WTC11 (cell line): Measurements from ENCODE around the gene MGAT4D. TPM values are rescaled to one million over a fixed set of nuclear protein-coding genes. Genes with fewer than 3 reads are reported as not detected.
A peak's percentile ranks its signal among the peaks of the same experiment; 100 is the strongest.
"Not testable (repeated sequence)": the region's sequence is repeated elsewhere in the genome, so short reads cannot be mapped to it uniquely, and the experiment has no call there.

Experiments used
- ATAC-seq: fragments of 200-7000 bp; cut with Tn5 transposase; 2 replicates; pipeline ENCODE4 v1.10.0; 2021; ENCODE audit warnings: mild to moderate bottlenecking, moderate library complexity
- CTCF ChIA-PET: fragments of 300-600 bp; sonication (Branson Sonifier 250); formaldehyde crosslinking; loops from one replicate; lab custom pipeline; 2021; ENCODE audit warnings: antibody characterized with exemption; lab: Charles Lee
- POLR2A ChIA-PET: fragments of 350-600 bp; sonication (Branson Sonifier 250); formaldehyde crosslinking; loops from one replicate; lab custom pipeline; 2021; ENCODE audit warnings: antibody characterized with exemption; lab: Charles Lee
- DNase-seq: peaks from one replicate; pipeline ENCODE4 v3.0.0; 2021; ENCODE audit warnings: low spot score
- H3K27ac Mint-ChIP-seq: 2 replicates; pipeline ENCODE4 v1.8.0; 2021; ENCODE audit warnings: mixed read lengths
- H3K27me3 Mint-ChIP-seq: 2 replicates; pipeline ENCODE4 v1.8.0; 2021; ENCODE audit warnings: low read depth, mild to moderate bottlenecking, moderate library complexity, mixed read lengths
- H3K36me3 Mint-ChIP-seq: 2 replicates; pipeline ENCODE4 v1.8.0; 2021; ENCODE audit warnings: mixed read lengths
- H3K4me1 Mint-ChIP-seq: 2 replicates; pipeline ENCODE4 v1.8.0; 2022; ENCODE audit warnings: mixed read lengths
- H3K4me3 Mint-ChIP-seq: 2 replicates; pipeline ENCODE4 v1.8.0; 2021; ENCODE audit warnings: mild to moderate bottlenecking, moderate library complexity, mixed read lengths
- H3K9me3 Mint-ChIP-seq: 2 replicates; pipeline ENCODE4 v1.8.0; 2021; ENCODE audit warnings: mixed read lengths
- ATF1 ChIP-seq: sonication (generic); formaldehyde crosslinking; IDR thresholded peaks from 2 replicates; pipeline ENCODE4 v1.8.1; 2023; ENCODE audit warnings: mild to moderate bottlenecking, moderate library complexity, missing genetic modification reagents
- ATF2 ChIP-seq: sonication (generic); formaldehyde crosslinking; IDR thresholded peaks from 2 replicates; pipeline ENCODE4 v1.8.1; 2022; ENCODE audit warnings: low read depth, missing genetic modification reagents, borderline replicate concordance
- CBFB ChIP-seq: sonication (generic); formaldehyde crosslinking; IDR thresholded peaks from 2 replicates; pipeline ENCODE4 v1.8.1; 2022; ENCODE audit warnings: mild to moderate bottlenecking, low read depth, missing genetic modification reagents
- CREM ChIP-seq: sonication (generic); formaldehyde crosslinking; IDR thresholded peaks from 2 replicates; pipeline ENCODE4 v1.8.1; 2022; ENCODE audit warnings: mild to moderate bottlenecking, missing genetic modification reagents, moderate library complexity
- FOXK1 ChIP-seq: sonication (generic); formaldehyde crosslinking; IDR thresholded peaks from 2 replicates; pipeline ENCODE4 v1.8.0; 2022; ENCODE audit warnings: mild to moderate bottlenecking, moderate library complexity, missing genetic modification reagents
- MAX ChIP-seq: sonication (generic); formaldehyde crosslinking; IDR thresholded peaks from 2 replicates; pipeline ENCODE4 v1.8.0; 2022; ENCODE audit warnings: mild to moderate bottlenecking, missing genetic modification reagents
- MYBL2 ChIP-seq: sonication (generic); formaldehyde crosslinking; IDR thresholded peaks from 2 replicates; pipeline ENCODE4 v1.8.1; 2023; ENCODE audit warnings: mild to moderate bottlenecking, moderate library complexity, missing genetic modification reagents
- NFATC4 ChIP-seq: fragments of 250-450 bp; sonication (Bioruptor Pico); IDR thresholded peaks from 2 replicates; pipeline ENCODE4 v1.9.0; 2021; ENCODE audit warnings: mild to moderate bottlenecking
- NR2C2 ChIP-seq: sonication (generic); formaldehyde crosslinking; IDR thresholded peaks from 2 replicates; pipeline ENCODE4 v1.8.0; 2022; ENCODE audit warnings: mild to moderate bottlenecking, missing genetic modification reagents
- OVOL2 ChIP-seq: fragments of 250-450 bp; sonication (Bioruptor Pico); IDR thresholded peaks from 2 replicates; pipeline ENCODE4 v1.9.0; 2021; ENCODE audit warnings: mild to moderate bottlenecking, borderline replicate concordance
- SMAD3 ChIP-seq: sonication (generic); formaldehyde crosslinking; IDR thresholded peaks from 2 replicates; pipeline ENCODE4 v1.8.0; 2022; ENCODE audit warnings: missing genetic modification reagents, mild to moderate bottlenecking, borderline replicate concordance
- SMAD4 ChIP-seq: sonication (generic); formaldehyde crosslinking; IDR thresholded peaks from 2 replicates; pipeline ENCODE4 v1.8.0; 2022; ENCODE audit warnings: mild to moderate bottlenecking, missing genetic modification reagents
- STAT6 ChIP-seq: sonication (generic); formaldehyde crosslinking; conservative IDR thresholded peaks from 2 replicates; pipeline ENCODE4 v1.8.1; 2023; ENCODE audit warnings: mild to moderate bottlenecking, low read depth, missing genetic modification reagents, moderate library complexity
- USF1 ChIP-seq: sonication (generic); formaldehyde crosslinking; IDR thresholded peaks from 2 replicates; pipeline ENCODE4 v1.8.0; 2022; ENCODE audit warnings: mild to moderate bottlenecking, missing genetic modification reagents
- ZBTB21 ChIP-seq: sonication (generic); formaldehyde crosslinking; IDR thresholded peaks from 2 replicates; pipeline ENCODE4 v1.8.1; 2023; ENCODE audit warnings: mild to moderate bottlenecking, missing genetic modification reagents, borderline replicate concordance
- ZMAT4 ChIP-seq: fragments of 250-450 bp; sonication (Bioruptor Pico); IDR thresholded peaks from 2 replicates; pipeline ENCODE4 v1.9.0; 2021; ENCODE audit warnings: mild to moderate bottlenecking
- ZNF263 ChIP-seq: sonication (generic); formaldehyde crosslinking; IDR thresholded peaks from 2 replicates; pipeline ENCODE4 v1.8.1; 2022; ENCODE audit warnings: low read depth, mild to moderate bottlenecking, moderate library complexity, missing genetic modification reagents
- ZNF423 ChIP-seq: fragments of 250-450 bp; sonication (Bioruptor Pico); IDR thresholded peaks from 2 replicates; pipeline ENCODE4 v2.1.2; 2022; ENCODE audit warnings: mild to moderate bottlenecking, moderate library complexity
- ZNF512 ChIP-seq: sonication (generic); formaldehyde crosslinking; IDR thresholded peaks from 2 replicates; pipeline ENCODE4 v1.8.1; 2022; ENCODE audit warnings: missing genetic modification reagents, borderline replicate concordance
- total RNA-seq: library from RNA; stranded (reverse); gene quantifications from 3 replicates; pipeline ENCODE4 v1.2.3, GENCODE V29; 2021

The MGAT4D gene
- total RNA-seq, 1 experiment from 2014 or later, result not detected

GRCh38 chr4:140413130-140413969 is 84.7 kb downstream of the MGAT4D start:
- POLR2A ChIA-PET, H3K36me3 Mint-ChIP-seq, ATAC-seq, H3K9me3 Mint-ChIP-seq, H3K27me3 Mint-ChIP-seq: not testable (repeated sequence)
- peak overlapping the region; percentile 84 for H3K27ac Mint-ChIP-seq
- H3K4me3 Mint-ChIP-seq, result peak overlapping the region; percentile 24; the same call in 1 of the 2 replicates
- TF ChIP-seq MAX (CRISPR knock-in tag), result peak; percentile 32; the same call in 1 of the 2 replicates
- CTCF ChIA-PET, result interaction anchor here (0.9 to 2.0 kb wide), 2 partner anchors 14 to 53 kb away, joined by 4 read pairs; no protein-coding TSS in a partner anchor
- H3K4me1 Mint-ChIP-seq, result peaks cover 19% of the 10 kb centered on the region
- peak; percentile 46 for DNase-seq

GRCh38 chr4:140408974-140409373 is 89.1 kb downstream of the MGAT4D start:
- no peak for DNase-seq
- Mint-ChIP-seq H3K4me1 (peaks cover 18% of the 10 kb centered on the region), H3K9me3 (peaks cover 8% of the 10 kb centered on the region), H3K27me3 (no peaks in the 10 kb centered on the region), H3K36me3 (peaks cover 6% of the 10 kb centered on the region), H3K4me3 (no peak overlapping the region), H3K27ac (no peak overlapping the region)
- CTCF ChIA-PET, result no interaction called here
- POLR2A ChIA-PET, result no interaction called here
- TF ChIP-seq ATF1 (CRISPR knock-in tag) (no peak), NFATC4 (CRISPR knock-in tag) (no peak), ZNF423 (CRISPR knock-in tag) (no peak), CREM (no peak), SMAD3 (no peak), STAT6 (CRISPR knock-in tag) (no peak), NR2C2 (no peak), FOXK1 (CRISPR knock-in tag) (no peak), MYBL2 (CRISPR knock-in tag) (no peak), ZNF263 (CRISPR knock-in tag) (no peak), ZMAT4 (CRISPR knock-in tag) (no peak), CBFB (CRISPR knock-in tag) (no peak), USF1 (CRISPR knock-in tag) (no peak), ZBTB21 (CRISPR knock-in tag) (no peak), ZNF512 (no peak), SMAD4 (no peak), OVOL2 (no peak), ATF2 (no peak)
- ATAC-seq, result no peak
